HFF-Myc (cell line): ENCODE data around the gene MEPE.

ENCODE experiments used
- DNase-seq: peaks from one replicate; pipeline ENCODE4 v3.0.0-alpha.2; 2011; ENCODE audit warnings: low read depth; ENCODE audit errors: extremely low read depth
- H3K4me3 ChIP-seq: replicated peaks from 2 replicates; pipeline ENCODE4 v1.5.1; 2011; ENCODE audit warnings: low read depth, mild to moderate bottlenecking, control low read depth, low read length
- CTCF ChIP-seq: IDR thresholded peaks from 2 replicates; pipeline ENCODE4 v1.5.1; 2012; ENCODE audit warnings: mild to moderate bottlenecking, low read depth, low read length, control low read depth; ENCODE audit errors: missing control alignments

Gene MEPE

GRCh38 chr4:87895964-87896621, 63.3 kb downstream of the MEPE start:
- DNase-seq, result no peak
- TF ChIP-seq CTCF, result no peak
- H3K4me3 ChIP-seq, result no peak overlapping the region
